ENCODE results near the gene WIPF2.

Gene WIPF2

GRCh38 chr17:40321961-40322357 lies 102.9 kb downstream of the WIPF2 start:
- H3K27ac ChIP-seq (ENCODE audit: low read depth, low read length, severe bottlenecking), result peak overlapping the region; percentile 97
- H3K36me3 ChIP-seq (ENCODE audit: control insufficient read depth, insufficient read depth, low read length), result no peaks in the 10 kb centered on the region
- H3K4me1 ChIP-seq (ENCODE audit: control insufficient read depth, insufficient read depth, low read length, poor library complexity, severe bottlenecking), result peaks cover 45% of the 10 kb centered on the region
- no peaks in the 10 kb centered on the region for H3K9me3 ChIP-seq (ENCODE audit: control insufficient read depth, low read length)
- H3K4me3 ChIP-seq (ENCODE audit: extremely low read depth, insufficient read depth, low read length, poor library complexity, severe bottlenecking), result no peak overlapping the region
- WGBS, 2 experiments (ENCODE audit: insufficient coverage in 2 of 2), result 69 to 70% methylated on average over 2 of the region's 4 CpGs

- H3K9me3 ChIP-seq (ENCODE audit: control insufficient read depth, low read length), result no peaks in the 10 kb centered on the region
- H3K36me3 ChIP-seq (ENCODE audit: control insufficient read depth, insufficient read depth, low read length), result no peaks in the 10 kb centered on the region
- 58 to 71% methylated on average over 9 to 12 of the region's 19 CpGs for WGBS, 2 experiments (ENCODE audit: insufficient coverage in 2 of 2)
- peak overlapping the region; percentile 3 for H3K4me3 ChIP-seq (ENCODE audit: extremely low read depth, insufficient read depth, low read length, poor library complexity, severe bottlenecking)
- peaks cover 41% of the 10 kb centered on the region for H3K4me1 ChIP-seq (ENCODE audit: control insufficient read depth, insufficient read depth, low read length, poor library complexity, severe bottlenecking)
- peak overlapping the region; percentile 97 for H3K27ac ChIP-seq (ENCODE audit: low read depth, low read length, severe bottlenecking)
Observed at GRCh38 chr17:40322358-40323315, 103.5 kb downstream of the WIPF2 start.

- Histone ChIP-seq H3K36me3 (ENCODE audit: control insufficient read depth, insufficient read depth, low read length) (no peaks in the 10 kb centered on the region), H3K27ac (ENCODE audit: low read depth, low read length, severe bottlenecking) (peak overlapping the region; percentile 97), H3K4me1 (ENCODE audit: control insufficient read depth, insufficient read depth, low read length, poor library complexity, severe bottlenecking) (peaks cover 40% of the 10 kb centered on the region), H3K4me3 (ENCODE audit: extremely low read depth, insufficient read depth, low read length, poor library complexity, severe bottlenecking) (no peak overlapping the region), H3K9me3 (ENCODE audit: control insufficient read depth, low read length) (no peaks in the 10 kb centered on the region)
- 93 to 96% methylated on average over 3 to 4 of the region's 10 CpGs for WGBS, 2 experiments (ENCODE audit: insufficient coverage in 2 of 2)
Observed at GRCh38 chr17:40323391-40324381, 104.6 kb downstream of the WIPF2 start.

GRCh38 chr17:40325156-40326013 lies 106.3 kb downstream of the WIPF2 start:
- Histone ChIP-seq H3K27ac (ENCODE audit: low read depth, low read length, severe bottlenecking) (no peak overlapping the region), H3K4me3 (ENCODE audit: extremely low read depth, insufficient read depth, low read length, poor library complexity, severe bottlenecking) (no peak overlapping the region), H3K9me3 (ENCODE audit: control insufficient read depth, low read length) (no peaks in the 10 kb centered on the region), H3K36me3 (ENCODE audit: control insufficient read depth, insufficient read depth, low read length) (no peaks in the 10 kb centered on the region), H3K4me1 (ENCODE audit: control insufficient read depth, insufficient read depth, low read length, poor library complexity, severe bottlenecking) (peaks cover 34% of the 10 kb centered on the region)
- WGBS, 2 experiments (ENCODE audit: insufficient coverage in 2 of 2), result 90 to 93% methylated on average over 5 of the region's 13 CpGs

- Histone ChIP-seq H3K27ac (ENCODE audit: low read depth, low read length, severe bottlenecking) (no peak overlapping the region), H3K4me3 (ENCODE audit: extremely low read depth, insufficient read depth, low read length, poor library complexity, severe bottlenecking) (no peak overlapping the region), H3K36me3 (ENCODE audit: control insufficient read depth, insufficient read depth, low read length) (peaks cover 3% of the 10 kb centered on the region), H3K9me3 (ENCODE audit: control insufficient read depth, low read length) (no peaks in the 10 kb centered on the region), H3K4me1 (ENCODE audit: control insufficient read depth, insufficient read depth, low read length, poor library complexity, severe bottlenecking) (peaks cover 27% of the 10 kb centered on the region)
- WGBS, 2 experiments (ENCODE audit: insufficient coverage in 2 of 2), result 91 to 96% methylated on average over 9 to 10 of the region's 17 CpGs
Observed at GRCh38 chr17:40326014-40326831, 107.1 kb downstream of the WIPF2 start.

GRCh38 chr17:40326832-40327199 lies 107.7 kb downstream of the WIPF2 start:
- Histone ChIP-seq H3K27ac (ENCODE audit: low read depth, low read length, severe bottlenecking) (no peak overlapping the region), H3K9me3 (ENCODE audit: control insufficient read depth, low read length) (no peaks in the 10 kb centered on the region), H3K4me1 (ENCODE audit: control insufficient read depth, insufficient read depth, low read length, poor library complexity, severe bottlenecking) (peaks cover 21% of the 10 kb centered on the region), H3K36me3 (ENCODE audit: control insufficient read depth, insufficient read depth, low read length) (peaks cover 3% of the 10 kb centered on the region), H3K4me3 (ENCODE audit: extremely low read depth, insufficient read depth, low read length, poor library complexity, severe bottlenecking) (no peak overlapping the region)
- WGBS, 2 experiments (ENCODE audit: insufficient coverage in 2 of 2), result 100% methylated on average over 1 of the region's 1 CpG; no CpG with 5 or more reads in 1 of the 2 experiments

GRCh38 chr17:40327244-40327729 lies 108.2 kb downstream of the WIPF2 start:
- H3K36me3 ChIP-seq (ENCODE audit: control insufficient read depth, insufficient read depth, low read length), result peaks cover 5% of the 10 kb centered on the region
- peaks cover 16% of the 10 kb centered on the region for H3K4me1 ChIP-seq (ENCODE audit: control insufficient read depth, insufficient read depth, low read length, poor library complexity, severe bottlenecking)
- no peak overlapping the region for H3K4me3 ChIP-seq (ENCODE audit: extremely low read depth, insufficient read depth, low read length, poor library complexity, severe bottlenecking)
- H3K27ac ChIP-seq (ENCODE audit: low read depth, low read length, severe bottlenecking), result no peak overlapping the region
- H3K9me3 ChIP-seq (ENCODE audit: control insufficient read depth, low read length), result no peaks in the 10 kb centered on the region
- 96 to 100% methylated on average over 2 to 3 of the region's 4 CpGs for WGBS, 2 experiments (ENCODE audit: insufficient coverage in 2 of 2)

GRCh38 chr17:40327735-40328385 lies 108.8 kb downstream of the WIPF2 start:
- Histone ChIP-seq H3K27ac (ENCODE audit: low read depth, low read length, severe bottlenecking) (no peak overlapping the region), H3K4me1 (ENCODE audit: control insufficient read depth, insufficient read depth, low read length, poor library complexity, severe bottlenecking) (peaks cover 10% of the 10 kb centered on the region), H3K4me3 (ENCODE audit: extremely low read depth, insufficient read depth, low read length, poor library complexity, severe bottlenecking) (no peak overlapping the region), H3K36me3 (ENCODE audit: control insufficient read depth, insufficient read depth, low read length) (peaks cover 8% of the 10 kb centered on the region), H3K9me3 (ENCODE audit: control insufficient read depth, low read length) (no peaks in the 10 kb centered on the region)
- WGBS, 2 experiments (ENCODE audit: insufficient coverage in 2 of 2), result 50% methylated on average over 1 of the region's 3 CpGs; no CpG with 5 or more reads in 1 of the 2 experiments

- H3K4me1 ChIP-seq (ENCODE audit: control insufficient read depth, insufficient read depth, low read length, poor library complexity, severe bottlenecking), result peaks cover 5% of the 10 kb centered on the region
- H3K4me3 ChIP-seq (ENCODE audit: extremely low read depth, insufficient read depth, low read length, poor library complexity, severe bottlenecking), result no peak overlapping the region
- no peaks in the 10 kb centered on the region for H3K9me3 ChIP-seq (ENCODE audit: control insufficient read depth, low read length)
- peaks cover 8% of the 10 kb centered on the region for H3K36me3 ChIP-seq (ENCODE audit: control insufficient read depth, insufficient read depth, low read length)
- H3K27ac ChIP-seq (ENCODE audit: low read depth, low read length, severe bottlenecking), result no peak overlapping the region
- no CpG with 5 or more reads among the region's 2 CpGs for WGBS, 2 experiments (ENCODE audit: insufficient coverage in 2 of 2)
Observed at GRCh38 chr17:40328386-40328766, 109.3 kb downstream of the WIPF2 start.
